ENCODE results near the gene PBRM1. TPM values are rescaled to one million over a fixed set of nuclear protein-coding genes. Genes with fewer than 3 reads are reported as not detected.

PBRM1 gene
- total RNA-seq, 1 experiment from 2014 or later: 40.0 TPM

DNA sequence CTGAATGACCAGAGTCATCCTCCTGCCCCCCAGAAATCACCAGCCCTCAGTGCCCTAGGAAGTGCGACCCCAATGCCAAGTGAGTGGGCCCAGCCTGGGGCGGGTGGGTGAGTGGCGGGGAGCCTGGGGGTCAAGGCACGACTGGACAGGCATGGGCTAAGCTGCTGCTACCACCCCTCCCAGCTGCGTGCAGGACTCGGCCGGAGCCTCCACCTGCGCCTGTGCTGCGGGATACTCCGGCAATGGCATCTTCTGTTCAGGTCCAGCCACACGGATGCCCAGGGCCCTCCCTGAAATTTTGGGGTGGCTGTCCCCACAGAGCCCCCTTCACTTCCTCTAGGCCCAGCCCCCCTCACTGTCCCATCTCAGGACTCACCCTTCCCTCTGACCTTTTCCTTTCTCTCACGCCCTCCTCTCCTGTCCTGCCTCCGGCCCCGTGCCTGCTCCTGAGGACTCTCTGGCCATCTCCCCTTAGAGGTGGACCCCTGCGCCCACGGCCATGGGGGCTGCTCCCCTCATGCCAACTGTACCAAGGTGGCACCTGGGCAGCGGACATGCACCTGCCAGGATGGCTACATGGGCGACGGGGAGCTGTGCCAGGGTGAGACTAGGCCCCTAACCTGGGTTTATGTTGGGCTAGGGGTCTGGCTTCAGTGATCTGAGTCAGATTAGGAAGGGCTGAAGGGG is 169.1 kb downstream of the PBRM1 start:
- no peaks in the 10 kb centered on the region for H3K27me3 ChIP-seq (ENCODE audit: insufficient read depth, low read length)
- no peaks in the 10 kb centered on the region for H3K9me2 ChIP-seq (ENCODE audit: insufficient read depth)
- H2AFZ ChIP-seq (ENCODE audit: low read depth, low read length, poor library complexity, severe bottlenecking): no peak overlapping the region
- H3K79me2 ChIP-seq (ENCODE audit: insufficient read depth, low read length): no peaks in the 10 kb centered on the region
- BruUV-seq (replicated peaks): no TSS peak
- ChIA-PET RAD21 (ENCODE audit: low non-redundant PET in 1 of 2, low total read pairs in 2 of 2, uncharacterized antibody in 2 of 2, unreplicated experiment in 2 of 2) (no interaction called here), CTCF (no interaction called here), POLR2A (no interaction called here)
- no peaks in the 10 kb centered on the region for H3K36me3 ChIP-seq (ENCODE audit: control insufficient read depth in 1 of 2, insufficient read depth in 2 of 2, low read length in 2 of 2)
- peaks cover 0 to 3% of the 10 kb centered on the region in 2 experiments; a peak in 1 of 4 replicates for H3K4me1 ChIP-seq (ENCODE audit: control insufficient read depth in 1 of 2, insufficient read depth in 2 of 2, low read length in 2 of 2)
- H3K27ac ChIP-seq (ENCODE audit: low read depth, low read length): no peak overlapping the region
- ATAC-seq: no peak
- TF ChIP-seq FOSL1 (IDR thresholded peaks at IDR 0.05; ENCODE audit: low read depth) (no peak), POLR2A (IDR thresholded peaks at IDR 0.05; ENCODE audit: borderline replicate concordance, extremely low read depth, insufficient read depth, insufficient read length) (no peak), EGR1 (IDR thresholded peaks at IDR 0.05; ENCODE audit: low read depth) (no peak), ZFX (IDR thresholded peaks at IDR 0.05) (no peak)
- intact Hi-C loops (cut with micrococcal nuclease): no loop called here
- H3K9me3 ChIP-seq (ENCODE audit: control insufficient read depth in 1 of 2, insufficient read depth in 1 of 2, low read depth in 1 of 2, low read length in 2 of 2): no peaks in the 10 kb centered on the region
- no peak overlapping the region for H3K9ac ChIP-seq (ENCODE audit: low read length)
- H3K4me2 ChIP-seq (ENCODE audit: low read length): no peak overlapping the region
- H4K20me1 ChIP-seq (ENCODE audit: insufficient read depth): no peaks in the 10 kb centered on the region
- DNase-seq (ENCODE audit: low read depth, low spot score): no peak
- H3K4me3 ChIP-seq (replicated peaks in 1 of 2; ENCODE audit: low read depth in 1 of 2, low read length in 2 of 2): no peak overlapping the region

GRCh38 chr3:52515192-52515591 is 170.5 kb downstream of the PBRM1 start:
- no peak for TF ChIP-seq EZH2phosphoT487 (IDR thresholded peaks at IDR 0.05; ENCODE audit: borderline replicate concordance)
- TF ChIP-seq JUND (IDR thresholded peaks at IDR 0.05): no peak
- no peak for TF ChIP-seq SIN3A (IDR thresholded peaks at IDR 0.05; ENCODE audit: low read depth)
- TF ChIP-seq CEBPB (IDR thresholded peaks at IDR 0.05; ENCODE audit: low read depth): no peak
- no peak for TF ChIP-seq MAX (IDR thresholded peaks at IDR 0.05)
- no peak for TF ChIP-seq REST (IDR thresholded peaks at IDR 0.05; ENCODE audit: low read depth)
- Histone ChIP-seq H3K9me3 (ENCODE audit: control insufficient read depth in 1 of 2, insufficient read depth in 1 of 2, low read depth in 1 of 2, low read length in 2 of 2) (no peaks in the 10 kb centered on the region), H3K36me3 (ENCODE audit: control insufficient read depth in 1 of 2, insufficient read depth in 2 of 2, low read length in 2 of 2) (no peaks in the 10 kb centered on the region), H3K27ac (ENCODE audit: low read depth, low read length) (no peak overlapping the region), H3K9ac (ENCODE audit: low read length) (no peak overlapping the region), H3K27me3 (ENCODE audit: insufficient read depth, low read length) (no peaks in the 10 kb centered on the region), H3K4me1 (ENCODE audit: control insufficient read depth in 1 of 2, insufficient read depth in 2 of 2, low read length in 2 of 2) (peaks cover 0 to 3% of the 10 kb centered on the region in 2 experiments; a peak in 1 of 4 replicates), H3K4me2 (ENCODE audit: low read length) (no peak overlapping the region), H2AFZ (ENCODE audit: low read depth, low read length, poor library complexity, severe bottlenecking) (no peak overlapping the region), H3K9me2 (ENCODE audit: insufficient read depth) (no peaks in the 10 kb centered on the region), H3K4me3 (replicated peaks in 1 of 2; ENCODE audit: low read depth in 1 of 2, low read length in 2 of 2) (no peak overlapping the region), H4K20me1 (ENCODE audit: insufficient read depth) (no peaks in the 10 kb centered on the region), H3K79me2 (ENCODE audit: insufficient read depth, low read length) (no peaks in the 10 kb centered on the region)
- BruUV-seq (replicated peaks): no TSS peak
- ChIA-PET RAD21 (ENCODE audit: low non-redundant PET in 1 of 2, low total read pairs in 2 of 2, uncharacterized antibody in 2 of 2, unreplicated experiment in 2 of 2) (no interaction called here), POLR2A (no interaction called here), CTCF (no interaction called here)
- DNase-seq (ENCODE audit: low read depth, low spot score) (no peak), ATAC-seq (no peak)
- intact Hi-C loops (cut with micrococcal nuclease): no loop called here

Measured in HCT116 (cell line).